CD4-positive, alpha-beta T cell (primary cell): ENCODE results near the gene KCNQ4. TPM values are rescaled to one million over a fixed set of nuclear protein-coding genes. Genes with fewer than 3 reads are reported as not detected.

Source experiments
- ATAC-seq: fragments of 200-7000 bp; cut with Tn5 transposase; one replicate; pipeline ENCODE4 v1.10.0; 2022; ENCODE audit warnings: mild to moderate bottlenecking; ENCODE audit not compliant: poor library complexity
- CTCF ChIA-PET: fragments of 350-600 bp; sonication (Branson Sonifier 250); formaldehyde crosslinking; loops from one replicate; lab custom pipeline; 2021; ENCODE audit warnings: antibody characterized with exemption, inconsistent platforms; lab: Charles Lee
- POLR2A ChIA-PET: fragments of 350-600 bp; sonication (Branson Sonifier 250); formaldehyde crosslinking; loops from one replicate; lab custom pipeline; 2021; ENCODE audit warnings: antibody characterized with exemption, inconsistent platforms; lab: Charles Lee
- DNase-seq, 14 experiments: peaks; one replicate each; pipeline ENCODE4 v3.0.0-alpha.2; 2013 to 2020; ENCODE audit warnings: mixed read lengths in 2 of 14
- H3K27ac ChIP-seq, 2 donors: one replicate each; pipeline versions ENCODE4 v1.5.1 to v1.7.0; 2013; ENCODE audit warnings: low read length in 2 of 2, low read depth in 1 of 2, mild to moderate bottlenecking in 1 of 2
- H3K27me3 ChIP-seq, 2 experiments: 1 replicate in 1 of 2; 2 replicates in 1 of 2; pipeline versions ENCODE4 v1.6.1 to v1.7.0; 2013; ENCODE audit warnings: low read length in 2 of 2, control low read depth in 1 of 2, mild to moderate bottlenecking in 1 of 2, moderate library complexity in 1 of 2; ENCODE audit not compliant: insufficient read depth in 2 of 2, control insufficient read depth in 1 of 2
- H3K36me3 ChIP-seq: one replicate; pipeline ENCODE4 v1.6.1; 2013; ENCODE audit warnings: low read length, control low read depth; ENCODE audit not compliant: insufficient read depth
- H3K4me1 ChIP-seq: one replicate; pipeline ENCODE4 v1.6.1; 2013; ENCODE audit warnings: low read length, control low read depth; ENCODE audit not compliant: insufficient read depth
- H3K4me3 ChIP-seq: one replicate; pipeline ENCODE4 v1.5.1; 2013; ENCODE audit warnings: mild to moderate bottlenecking, low read length, moderate library complexity
- H3K9me3 ChIP-seq, 2 experiments: 1 replicate in 1 of 2; 2 replicates in 1 of 2; pipeline versions ENCODE4 v1.6.1 to v1.7.0; 2013; ENCODE audit warnings: low read length in 2 of 2, mild to moderate bottlenecking in 2 of 2, control low read depth in 1 of 2, moderate library complexity in 1 of 2; ENCODE audit not compliant: control insufficient read depth in 1 of 2, insufficient read depth in 1 of 2
- H3K27ac Mint-ChIP-seq: one replicate; pipeline ENCODE4 v1.8.0; 2020; ENCODE audit warnings: mixed read lengths
- H3K27me3 Mint-ChIP-seq: one replicate; pipeline ENCODE4 v1.8.0; 2021; ENCODE audit warnings: mixed read lengths
- H3K36me3 Mint-ChIP-seq: one replicate; pipeline ENCODE4 v1.8.0; 2021; ENCODE audit warnings: low read depth, mixed read lengths
- H3K4me1 Mint-ChIP-seq: one replicate; pipeline ENCODE4 v1.8.0; 2021; ENCODE audit warnings: low read depth, mixed read lengths
- H3K4me3 Mint-ChIP-seq: one replicate; pipeline ENCODE4 v1.8.0; 2020; ENCODE audit warnings: mild to moderate bottlenecking, mixed read lengths
- H3K9me3 Mint-ChIP-seq: one replicate; pipeline ENCODE4 v1.8.0; 2020; ENCODE audit warnings: mixed read lengths
- intact Hi-C, 2 experiments: fragments of 100-400 bp; cut with DNase I in 1 of 2; cut with micrococcal nuclease in 1 of 2; formaldehyde crosslinking; loops; one replicate each; pipeline versions ENCODE4 v1.15.1 to v1.9.0; 2023 to 2025; cut with DNase I, micrococcal nuclease
- total RNA-seq, 174 experiments: library from RNA in 2 of 174; stranded (reverse) in 2 of 174; gene quantifications; one replicate each; pipeline ENCODE4 v1.2.3 and lab custom pipeline; 2021 to 2026
- TF ChIP-seq, protein P1 (sequence below): fragments of 200-600 bp; IDR thresholded peaks from one replicate; pipeline ENCODE4 v1.8.0; 2022; ENCODE audit warnings: antibody characterized with exemption, mild to moderate bottlenecking

Gene KCNQ4
- total RNA-seq, 2 experiments from 2014 or later: 0.25 to 0.30 TPM

DNA sequence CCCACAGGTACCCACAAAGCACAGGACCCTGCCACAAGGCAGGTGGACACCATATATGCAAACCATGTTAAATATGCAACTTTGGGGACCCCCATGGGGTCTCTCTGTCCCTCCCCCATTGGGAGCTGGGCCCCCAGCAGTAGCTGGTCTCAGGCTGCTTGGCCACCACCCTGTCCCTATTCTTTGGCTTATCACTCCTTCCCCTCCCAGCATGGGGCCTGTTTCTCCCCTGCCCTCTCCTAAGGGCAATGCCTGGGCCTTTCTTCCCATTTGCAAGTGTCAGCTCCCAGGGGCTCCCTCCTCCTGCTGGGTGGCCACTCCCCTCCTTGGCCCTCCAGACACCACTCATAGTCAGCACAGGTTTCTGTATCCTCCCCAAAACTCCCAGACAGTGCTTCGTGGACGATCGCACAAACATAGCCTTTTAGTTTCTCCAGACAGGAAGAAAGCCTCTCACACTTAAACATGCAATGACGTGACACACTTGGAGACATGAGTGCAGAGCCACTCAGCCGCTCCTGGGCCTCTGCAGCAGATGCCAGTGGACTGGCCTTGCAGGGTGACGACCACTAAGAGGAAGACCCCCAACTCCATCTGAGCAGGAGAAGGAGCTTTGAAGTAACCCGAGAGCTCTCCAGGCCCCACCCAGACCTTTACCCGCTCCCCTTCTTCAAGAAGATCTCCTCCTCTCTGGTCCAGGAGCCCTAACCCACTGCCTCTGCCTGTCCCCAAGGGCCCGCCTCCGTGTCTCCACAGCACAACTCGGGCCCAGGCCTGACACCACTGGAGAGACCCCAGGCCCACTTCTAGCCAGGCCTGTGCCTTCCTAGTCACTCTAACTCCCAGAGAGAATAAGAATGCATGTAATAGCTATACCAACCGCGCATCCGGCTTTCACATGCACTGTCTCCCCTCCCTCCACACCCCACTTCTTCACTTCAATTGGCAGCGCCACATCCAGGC lies 55.7 kb downstream of the KCNQ4 start:
- Mint-ChIP-seq H3K4me3 (no peak overlapping the region), H3K27ac (no peak overlapping the region), H3K9me3 (no peaks in the 10 kb centered on the region), H3K4me1 (peaks cover 35% of the 10 kb centered on the region), H3K36me3 (no peaks in the 10 kb centered on the region), H3K27me3 (no peaks in the 10 kb centered on the region)
- TF ChIP-seq, protein P1, sequence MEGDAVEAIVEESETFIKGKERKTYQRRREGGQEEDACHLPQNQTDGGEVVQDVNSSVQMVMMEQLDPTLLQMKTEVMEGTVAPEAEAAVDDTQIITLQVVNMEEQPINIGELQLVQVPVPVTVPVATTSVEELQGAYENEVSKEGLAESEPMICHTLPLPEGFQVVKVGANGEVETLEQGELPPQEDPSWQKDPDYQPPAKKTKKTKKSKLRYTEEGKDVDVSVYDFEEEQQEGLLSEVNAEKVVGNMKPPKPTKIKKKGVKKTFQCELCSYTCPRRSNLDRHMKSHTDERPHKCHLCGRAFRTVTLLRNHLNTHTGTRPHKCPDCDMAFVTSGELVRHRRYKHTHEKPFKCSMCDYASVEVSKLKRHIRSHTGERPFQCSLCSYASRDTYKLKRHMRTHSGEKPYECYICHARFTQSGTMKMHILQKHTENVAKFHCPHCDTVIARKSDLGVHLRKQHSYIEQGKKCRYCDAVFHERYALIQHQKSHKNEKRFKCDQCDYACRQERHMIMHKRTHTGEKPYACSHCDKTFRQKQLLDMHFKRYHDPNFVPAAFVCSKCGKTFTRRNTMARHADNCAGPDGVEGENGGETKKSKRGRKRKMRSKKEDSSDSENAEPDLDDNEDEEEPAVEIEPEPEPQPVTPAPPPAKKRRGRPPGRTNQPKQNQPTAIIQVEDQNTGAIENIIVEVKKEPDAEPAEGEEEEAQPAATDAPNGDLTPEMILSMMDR: no peak
- ATAC-seq (no peak), DNase-seq (no peak)
- ChIA-PET POLR2A (no interaction called here), CTCF (no interaction called here)
- intact Hi-C loops: no loop called here
- Histone ChIP-seq H3K9me3 (peaks cover 0 to 4% of the 10 kb centered on the region in 2 experiments), H3K27ac (no peak overlapping the region), H3K27me3 (no peaks in the 10 kb centered on the region), H3K4me1 (peaks cover 13% of the 10 kb centered on the region), H3K36me3 (no peaks in the 10 kb centered on the region), H3K4me3 (no peak overlapping the region)

DNA sequence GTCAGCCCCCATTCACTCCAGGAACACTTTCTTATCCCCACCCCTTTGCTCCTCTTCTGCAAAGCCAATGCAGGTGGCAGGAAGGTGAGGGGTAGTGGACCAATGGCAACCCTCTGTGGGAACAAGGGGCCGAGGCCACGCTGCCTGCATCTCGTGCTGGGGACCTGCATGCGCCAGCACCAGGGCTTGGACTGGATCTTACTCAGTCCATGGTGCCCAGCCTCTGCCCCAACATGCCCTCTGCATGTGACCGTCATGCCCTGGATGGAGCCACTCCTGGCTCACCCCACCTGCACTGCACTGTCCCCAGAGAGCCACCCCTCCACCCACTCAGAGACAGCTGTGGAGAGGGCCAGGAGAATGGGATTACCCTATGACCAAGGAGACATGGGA lies 56.4 kb downstream of the KCNQ4 start:
- peaks cover 0 to 4% of the 10 kb centered on the region in 2 experiments for H3K9me3 ChIP-seq
- Mint-ChIP-seq H3K27ac (peak overlapping the region; percentile 13), H3K9me3 (no peaks in the 10 kb centered on the region), H3K36me3 (no peaks in the 10 kb centered on the region), H3K27me3 (no peaks in the 10 kb centered on the region), H3K4me1 (peaks cover 35% of the 10 kb centered on the region), H3K4me3 (no peak overlapping the region)
- CTCF ChIA-PET: no interaction called here
- TF ChIP-seq, protein P1: no peak
- H3K36me3 ChIP-seq: no peaks in the 10 kb centered on the region
- ATAC-seq (no peak), DNase-seq (no peak)
- no peaks in the 10 kb centered on the region for H3K27me3 ChIP-seq
- no peak overlapping the region for H3K4me3 ChIP-seq
- intact Hi-C loops: no loop called here
- H3K27ac ChIP-seq: no peak overlapping the region
- POLR2A ChIA-PET: no interaction called here
- H3K4me1 ChIP-seq: peaks cover 13% of the 10 kb centered on the region

DNA sequence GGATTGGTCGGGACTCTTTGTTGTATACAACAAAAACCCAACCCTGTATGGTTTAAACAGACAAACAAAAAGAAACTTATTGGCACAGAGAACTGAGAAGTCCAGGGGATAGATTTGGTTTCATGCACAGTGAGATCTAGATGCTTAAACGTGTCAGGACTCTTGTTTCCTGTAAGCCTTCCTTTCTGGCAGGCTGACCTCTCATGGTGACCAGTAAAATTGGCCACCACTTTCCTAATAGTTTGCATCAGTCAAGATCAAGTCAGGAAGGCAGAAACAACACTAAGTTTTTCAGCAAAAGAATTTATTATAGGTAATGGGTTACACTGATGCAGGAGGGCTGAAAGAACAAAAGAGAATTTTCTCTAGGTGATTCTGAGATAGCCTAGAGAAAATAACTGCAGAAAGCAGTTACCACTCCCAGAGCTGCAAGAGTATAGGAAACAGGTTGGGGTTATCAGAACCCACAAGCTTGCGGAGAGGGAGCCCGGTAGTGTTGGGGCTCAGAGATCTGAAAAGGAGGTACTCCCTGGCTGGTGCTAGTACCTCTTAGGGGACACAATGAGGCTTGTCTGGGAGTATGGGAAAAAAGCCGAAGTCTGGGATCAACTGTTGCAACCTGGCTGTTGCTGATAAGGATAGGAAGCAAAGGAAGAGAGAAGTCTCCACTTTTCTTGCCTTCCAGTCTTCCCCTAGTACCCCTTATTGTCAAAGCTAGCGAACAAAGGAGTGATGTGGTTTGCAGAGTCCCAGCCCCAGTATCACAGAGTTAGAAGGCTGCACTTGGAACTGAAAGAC lies 57.1 kb downstream of the KCNQ4 start:
- ATAC-seq: peak; percentile 83
- no peaks in the 10 kb centered on the region for H3K36me3 ChIP-seq
- ChIA-PET CTCF (interaction anchor here (1.6 kb wide), 1 partner anchor 67 kb away, joined by 3 read pairs; no protein-coding TSS in a partner anchor), POLR2A (interaction anchor here (0.8 to 3.0 kb wide), 3 partner anchors 8 to 149 kb away, joined by 4 to 14 read pairs (median 4); partner anchors contain the start of genes CITED4 and NFYC)
- Mint-ChIP-seq H3K4me3 (peak overlapping the region; percentile 31), H3K4me1 (peaks cover 41% of the 10 kb centered on the region), H3K27me3 (no peaks in the 10 kb centered on the region), H3K36me3 (no peaks in the 10 kb centered on the region), H3K27ac (peak overlapping the region; percentile 13), H3K9me3 (no peaks in the 10 kb centered on the region)
- H3K4me1 ChIP-seq: peaks cover 13% of the 10 kb centered on the region
- TF ChIP-seq, protein P1: no peak
- no peaks in the 10 kb centered on the region for H3K27me3 ChIP-seq
- DNase-seq: peak in 1 of 14 experiments; percentile 30
- intact Hi-C loops: no loop called here
- H3K27ac ChIP-seq: no peak overlapping the region
- H3K4me3 ChIP-seq: no peak overlapping the region
- H3K9me3 ChIP-seq: peaks cover 0 to 4% of the 10 kb centered on the region in 2 experiments
